ENCODE measurements around the gene LRRN2.

DNA sequence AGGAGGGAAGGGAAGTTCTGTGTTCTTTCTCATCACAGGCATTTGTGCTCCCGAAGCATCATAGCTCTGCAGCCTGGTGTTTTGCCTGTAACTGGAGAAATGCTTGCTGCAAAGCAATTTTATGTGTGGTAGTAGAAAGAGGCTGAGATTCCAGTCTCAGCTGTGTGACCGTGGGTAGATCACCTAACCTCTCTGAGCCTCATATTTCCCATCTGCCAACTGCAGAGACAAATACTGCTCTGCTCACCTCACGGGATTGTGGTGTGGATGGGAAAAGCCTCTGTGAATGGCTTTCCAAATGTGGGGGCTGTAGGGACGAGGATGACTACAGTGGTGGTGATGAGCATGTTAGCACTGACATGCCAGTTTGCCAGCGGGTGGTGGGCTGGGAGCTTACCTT is 85.3 kb downstream of the LRRN2 start:
- TF ChIP-seq, protein P1, sequence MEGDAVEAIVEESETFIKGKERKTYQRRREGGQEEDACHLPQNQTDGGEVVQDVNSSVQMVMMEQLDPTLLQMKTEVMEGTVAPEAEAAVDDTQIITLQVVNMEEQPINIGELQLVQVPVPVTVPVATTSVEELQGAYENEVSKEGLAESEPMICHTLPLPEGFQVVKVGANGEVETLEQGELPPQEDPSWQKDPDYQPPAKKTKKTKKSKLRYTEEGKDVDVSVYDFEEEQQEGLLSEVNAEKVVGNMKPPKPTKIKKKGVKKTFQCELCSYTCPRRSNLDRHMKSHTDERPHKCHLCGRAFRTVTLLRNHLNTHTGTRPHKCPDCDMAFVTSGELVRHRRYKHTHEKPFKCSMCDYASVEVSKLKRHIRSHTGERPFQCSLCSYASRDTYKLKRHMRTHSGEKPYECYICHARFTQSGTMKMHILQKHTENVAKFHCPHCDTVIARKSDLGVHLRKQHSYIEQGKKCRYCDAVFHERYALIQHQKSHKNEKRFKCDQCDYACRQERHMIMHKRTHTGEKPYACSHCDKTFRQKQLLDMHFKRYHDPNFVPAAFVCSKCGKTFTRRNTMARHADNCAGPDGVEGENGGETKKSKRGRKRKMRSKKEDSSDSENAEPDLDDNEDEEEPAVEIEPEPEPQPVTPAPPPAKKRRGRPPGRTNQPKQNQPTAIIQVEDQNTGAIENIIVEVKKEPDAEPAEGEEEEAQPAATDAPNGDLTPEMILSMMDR (conservative IDR thresholded peaks at IDR 0.05; ENCODE audit: low read depth in 2 of 2) = no peak
- TF ChIP-seq EZH2 (IDR thresholded peaks at IDR 0.05; ENCODE audit: low read depth, unreplicated experiment) (no peak), POLR2AphosphoS5 (IDR thresholded peaks at IDR 0.05; ENCODE audit: low read depth) (no peak), ZNF331 (CRISPR knock-in tag; IDR thresholded peaks at IDR 0.05; ENCODE audit: low read depth) (no peak), NANOG (IDR thresholded peaks at IDR 0.05; ENCODE audit: borderline replicate concordance) (no peak), JUNB (IDR thresholded peaks at IDR 0.05; ENCODE audit: unreplicated experiment) (no peak), ZNF114 (CRISPR knock-in tag; IDR thresholded peaks at IDR 0.05) (no peak)
- TF ChIP-seq, protein P2, sequence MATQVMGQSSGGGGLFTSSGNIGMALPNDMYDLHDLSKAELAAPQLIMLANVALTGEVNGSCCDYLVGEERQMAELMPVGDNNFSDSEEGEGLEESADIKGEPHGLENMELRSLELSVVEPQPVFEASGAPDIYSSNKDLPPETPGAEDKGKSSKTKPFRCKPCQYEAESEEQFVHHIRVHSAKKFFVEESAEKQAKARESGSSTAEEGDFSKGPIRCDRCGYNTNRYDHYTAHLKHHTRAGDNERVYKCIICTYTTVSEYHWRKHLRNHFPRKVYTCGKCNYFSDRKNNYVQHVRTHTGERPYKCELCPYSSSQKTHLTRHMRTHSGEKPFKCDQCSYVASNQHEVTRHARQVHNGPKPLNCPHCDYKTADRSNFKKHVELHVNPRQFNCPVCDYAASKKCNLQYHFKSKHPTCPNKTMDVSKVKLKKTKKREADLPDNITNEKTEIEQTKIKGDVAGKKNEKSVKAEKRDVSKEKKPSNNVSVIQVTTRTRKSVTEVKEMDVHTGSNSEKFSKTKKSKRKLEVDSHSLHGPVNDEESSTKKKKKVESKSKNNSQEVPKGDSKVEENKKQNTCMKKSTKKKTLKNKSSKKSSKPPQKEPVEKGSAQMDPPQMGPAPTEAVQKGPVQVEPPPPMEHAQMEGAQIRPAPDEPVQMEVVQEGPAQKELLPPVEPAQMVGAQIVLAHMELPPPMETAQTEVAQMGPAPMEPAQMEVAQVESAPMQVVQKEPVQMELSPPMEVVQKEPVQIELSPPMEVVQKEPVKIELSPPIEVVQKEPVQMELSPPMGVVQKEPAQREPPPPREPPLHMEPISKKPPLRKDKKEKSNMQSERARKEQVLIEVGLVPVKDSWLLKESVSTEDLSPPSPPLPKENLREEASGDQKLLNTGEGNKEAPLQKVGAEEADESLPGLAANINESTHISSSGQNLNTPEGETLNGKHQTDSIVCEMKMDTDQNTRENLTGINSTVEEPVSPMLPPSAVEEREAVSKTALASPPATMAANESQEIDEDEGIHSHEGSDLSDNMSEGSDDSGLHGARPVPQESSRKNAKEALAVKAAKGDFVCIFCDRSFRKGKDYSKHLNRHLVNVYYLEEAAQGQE (IDR thresholded peaks at IDR 0.05; ENCODE audit: unreplicated experiment) = no peak

Measured in GM23338 (cell line).